K562 (cell line): ENCODE results near the gene VPS13D. TPM values are rescaled to one million over a fixed set of nuclear protein-coding genes. Genes with fewer than 3 reads are reported as not detected.

Experiments
- ATF4 ChIP-seq: fragments of 450-650 bp; formaldehyde crosslinking; IDR thresholded peaks from 2 replicates; pipeline ENCODE4 v1.4.0; 2022; ENCODE audit warnings: mild to moderate bottlenecking, moderate library complexity
- BMI1 ChIP-seq: fragments of 150-350 bp; IDR thresholded peaks from 2 replicates; pipeline ENCODE4 v1.6.1; 2014; ENCODE audit warnings: low read length
- CBX3 ChIP-seq, 2 experiments: IDR thresholded peaks; 1 replicate in 1 of 2; 2 replicates in 1 of 2; pipeline ENCODE4 v1.6.1; 2012; ENCODE audit warnings: inconsistent platforms in 2 of 2, low read length in 2 of 2, borderline replicate concordance in 1 of 2, control low read depth in 1 of 2
- CHD4 ChIP-seq: fragments of 200-600 bp; sonication (generic); IDR thresholded peaks from 3 replicates; pipeline ENCODE4 v1.6.1; 2012; ENCODE audit warnings: low read depth, mild to moderate bottlenecking, mixed read lengths, low read length, inconsistent platforms; ENCODE audit not compliant: insufficient read depth, insufficient replicate concordance, poor library complexity, severe bottlenecking
- E4F1 ChIP-seq: fragments of 250-450 bp; sonication (Bioruptor Pico); IDR thresholded peaks from 2 replicates; pipeline ENCODE4 v1.5.0; 2021; ENCODE audit warnings: mild to moderate bottlenecking, borderline replicate concordance
- ELF2 ChIP-seq: fragments of 250-450 bp; sonication (Bioruptor Pico); IDR thresholded peaks from 2 replicates; pipeline ENCODE4 v1.5.0; 2021; ENCODE audit warnings: mild to moderate bottlenecking
- ETV1 ChIP-seq: fragments of 450-650 bp; conservative IDR thresholded peaks from 2 replicates; pipeline ENCODE4 v1.6.1; 2016; ENCODE audit warnings: missing genetic modification characterization, control low read depth, low read depth, missing compliant biosample characterization
- FOXM1 ChIP-seq, 2 experiments: fragments of 450-650 bp in 1 of 2; sonication (generic) in 1 of 2; formaldehyde crosslinking in 1 of 2; IDR thresholded peaks; 2 replicates each; pipeline versions ENCODE4 v1.6.1 to v1.9.0; 2017 to 2022; ENCODE audit warnings: low read depth in 2 of 2, mild to moderate bottlenecking in 2 of 2, missing genetic modification reagents in 1 of 2, moderate library complexity in 1 of 2
- ID3 ChIP-seq, 2 experiments: fragments of 250-450 bp in 1 of 2; fragments of 450-650 bp in 1 of 2; sonication (Bioruptor Pico) in 1 of 2; IDR thresholded peaks; 2 replicates each; pipeline versions ENCODE4 v1.6.1 to v1.8.0; 2016 to 2021; ENCODE audit warnings: mild to moderate bottlenecking in 2 of 2, moderate library complexity in 2 of 2, missing compliant biosample characterization in 1 of 2, missing genetic modification characterization in 1 of 2
- LEF1 ChIP-seq: fragments of 450-650 bp; IDR thresholded peaks from 2 replicates; pipeline ENCODE4 v1.6.1; 2016; ENCODE audit warnings: mild to moderate bottlenecking
- PRDM10 ChIP-seq: fragments of 450-650 bp; IDR thresholded peaks from 2 replicates; pipeline ENCODE4 v1.6.1; 2018; ENCODE audit not compliant: partially characterized antibody
- PURB ChIP-seq: sonication (generic); formaldehyde crosslinking; IDR thresholded peaks from 2 replicates; pipeline ENCODE4 v1.9.0; 2021; ENCODE audit warnings: low read depth, mild to moderate bottlenecking, missing genetic modification reagents
- THRAP3 ChIP-seq: fragments of 450-650 bp; IDR thresholded peaks from 2 replicates; pipeline ENCODE4 v1.6.1; 2016; ENCODE audit warnings: mild to moderate bottlenecking, inconsistent platforms, borderline replicate concordance
- ZKSCAN8 ChIP-seq: fragments of 200-800 bp; sonication (Bioruptor generic); IDR thresholded peaks from 2 replicates; pipeline ENCODE4 v1.6.1; 2016; ENCODE audit warnings: missing genetic modification characterization, missing compliant biosample characterization
- polyA plus RNA-seq, 8 experiments: library from polyadenylated mRNA; depleted of rRNA in 4 of 8; stranded (reverse) in 5 of 8; unstranded in 3 of 8; fragments of >200 nt; fragmentation: Nextera tagmentation in 2 of 8; fragmentation: Illumina TruSeq in 1 of 8; extraction: Ambion mirVana in 2 of 8; extraction: Trizol in 1 of 8; gene quantifications; 2 replicates each; pipeline versions ENCODE4 v1.2.1 to v1.2.3, GENCODE V29; 2011 to 2014; ENCODE audit warnings: inconsistent platforms in 1 of 8, missing spikeins in 1 of 8
- total RNA-seq, 7 experiments: library from RNA; depleted of rRNA in 6 of 7; stranded (reverse); fragments of >200 nt in 6 of 7; fragmentation: Illumina TruSeq in 2 of 7; extraction: Trizol in 2 of 7; gene quantifications; 2 replicates each; pipeline versions ENCODE4 v1.2.1 to v1.2.3, GENCODE V29; 2011 to 2021; ENCODE audit warnings: low replicate concordance in 1 of 7
- TF ChIP-seq, protein P1 (sequence below): IDR thresholded peaks from 2 replicates; pipeline ENCODE4 v1.6.1; 2011; ENCODE audit warnings: borderline replicate concordance, low read depth, mild to moderate bottlenecking, moderate library complexity, low read length; ENCODE audit not compliant: insufficient read depth, poor library complexity, severe bottlenecking

VPS13D gene
- total and polyA plus RNA-seq, 9 of the 15 experiments (the other 6 are each of a cell fraction or from before 2014, with no cell fraction given) = 6.1 to 51.5 (median 38.5) TPM

DNA sequence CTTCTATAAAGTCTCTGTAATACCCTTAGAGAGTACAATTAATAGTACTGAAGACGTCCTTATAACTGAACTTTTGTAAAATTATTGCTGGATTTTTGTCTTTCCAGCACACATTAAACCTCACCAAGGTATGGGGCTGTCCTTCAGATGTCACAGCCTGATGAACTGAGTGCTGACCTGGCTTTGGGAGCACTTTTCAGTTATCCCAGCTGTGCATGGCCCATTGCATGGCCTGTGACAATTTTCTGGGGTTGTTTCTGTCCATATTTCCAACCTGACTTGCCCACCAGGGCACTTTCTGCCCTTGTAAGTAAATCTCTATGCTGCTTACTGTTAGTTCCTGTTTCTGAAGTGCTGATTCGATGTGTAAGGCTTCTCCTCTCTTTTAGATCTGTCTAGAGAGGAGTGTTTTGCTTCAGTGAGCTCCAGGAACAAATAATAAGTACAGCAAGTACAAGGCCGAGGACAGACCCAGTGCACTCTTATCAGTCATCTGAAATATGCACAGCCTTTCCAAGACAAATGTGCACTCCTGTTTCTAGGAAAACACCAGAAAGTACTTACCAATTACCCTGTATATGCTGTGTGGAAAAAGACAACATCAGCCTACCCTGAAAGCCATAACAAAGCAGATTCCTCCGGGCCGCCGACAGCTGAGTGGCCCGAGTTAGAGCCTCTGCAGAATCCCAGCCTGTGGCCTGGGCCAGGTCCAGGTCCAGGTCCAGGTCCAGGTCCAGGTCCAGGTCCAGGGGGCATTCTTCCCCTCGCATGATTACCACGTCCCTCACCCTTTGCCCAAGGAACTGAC, 266.5 kb downstream of the VPS13D start (continued):
- TF ChIP-seq ID3 (CRISPR knock-in tag; IDR thresholded peaks at IDR 0.05) = no peak
- TF ChIP-seq ID3 (tag; IDR thresholded peaks at IDR 0.05) = no peak
- no peak for TF ChIP-seq THRAP3
- TF ChIP-seq CHD4 = no peak
- no peak for TF ChIP-seq PURB (CRISPR knock-in tag)
- peak; percentile 41; the same call in 1 of the 2 replicates for TF ChIP-seq LEF1
- no peak for TF ChIP-seq BMI1
- no peak for TF ChIP-seq ELF2 (CRISPR knock-in tag)
- no peak for TF ChIP-seq ATF4 (CRISPR knock-in tag)
- TF ChIP-seq ZKSCAN8 (CRISPR knock-in tag) = no peak
- TF ChIP-seq FOXM1 (IDR thresholded peaks at IDR 0.05; ENCODE audit: low read depth) = no peak
- TF ChIP-seq FOXM1 (CRISPR knock-in tag; IDR thresholded peaks at IDR 0.05; ENCODE audit: low read depth) = no peak
- TF ChIP-seq PRDM10 = no peak
- TF ChIP-seq CBX3 (IDR thresholded peaks at IDR 0.05; ENCODE audit: borderline replicate concordance in 1 of 2, low read length in 2 of 2) = no peak
- TF ChIP-seq E4F1 (CRISPR knock-in tag) = no peak
- no peak for TF ChIP-seq ETV1 (tag)
- TF ChIP-seq, protein P1, sequence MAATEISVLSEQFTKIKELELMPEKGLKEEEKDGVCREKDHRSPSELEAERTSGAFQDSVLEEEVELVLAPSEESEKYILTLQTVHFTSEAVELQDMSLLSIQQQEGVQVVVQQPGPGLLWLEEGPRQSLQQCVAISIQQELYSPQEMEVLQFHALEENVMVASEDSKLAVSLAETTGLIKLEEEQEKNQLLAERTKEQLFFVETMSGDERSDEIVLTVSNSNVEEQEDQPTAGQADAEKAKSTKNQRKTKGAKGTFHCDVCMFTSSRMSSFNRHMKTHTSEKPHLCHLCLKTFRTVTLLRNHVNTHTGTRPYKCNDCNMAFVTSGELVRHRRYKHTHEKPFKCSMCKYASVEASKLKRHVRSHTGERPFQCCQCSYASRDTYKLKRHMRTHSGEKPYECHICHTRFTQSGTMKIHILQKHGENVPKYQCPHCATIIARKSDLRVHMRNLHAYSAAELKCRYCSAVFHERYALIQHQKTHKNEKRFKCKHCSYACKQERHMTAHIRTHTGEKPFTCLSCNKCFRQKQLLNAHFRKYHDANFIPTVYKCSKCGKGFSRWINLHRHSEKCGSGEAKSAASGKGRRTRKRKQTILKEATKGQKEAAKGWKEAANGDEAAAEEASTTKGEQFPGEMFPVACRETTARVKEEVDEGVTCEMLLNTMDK = no peak
